ENCODE results near the gene NEGR1.

NEGR1 gene

GRCh38 chr1:71774705-71775104 is 507.6 kb downstream of the NEGR1 start:
- Histone ChIP-seq H3K4me1 (ENCODE audit: control insufficient read depth, insufficient read depth, low read length) (no peaks in the 10 kb centered on the region), H3K36me3 (ENCODE audit: control insufficient read depth in 2 of 2, insufficient read depth in 2 of 2, low read length in 2 of 2) (no peaks in the 10 kb centered on the region), H3K9me3 (ENCODE audit: control insufficient read depth in 2 of 2, low read length in 2 of 2) (no peaks in the 10 kb centered on the region), H3K27ac (ENCODE audit: low read length) (no peak overlapping the region), H3K9ac (ENCODE audit: low read length in 2 of 2) (no peak overlapping the region), H3K4me3 (ENCODE audit: low read length in 2 of 2) (no peak overlapping the region), H3K27me3 (ENCODE audit: control insufficient read depth in 1 of 2, insufficient read depth in 2 of 2, low read length in 2 of 2) (no peaks in the 10 kb centered on the region)

- Histone ChIP-seq H3K4me1 (ENCODE audit: control insufficient read depth, insufficient read depth, low read length) (no peaks in the 10 kb centered on the region), H3K9ac (ENCODE audit: low read length in 2 of 2) (no peak overlapping the region), H3K27ac (ENCODE audit: low read length) (no peak overlapping the region), H3K4me3 (ENCODE audit: low read length in 2 of 2) (no peak overlapping the region), H3K36me3 (ENCODE audit: control insufficient read depth in 2 of 2, insufficient read depth in 2 of 2, low read length in 2 of 2) (no peaks in the 10 kb centered on the region), H3K27me3 (ENCODE audit: control insufficient read depth in 1 of 2, insufficient read depth in 2 of 2, low read length in 2 of 2) (no peaks in the 10 kb centered on the region), H3K9me3 (ENCODE audit: control insufficient read depth in 2 of 2, low read length in 2 of 2) (no peaks in the 10 kb centered on the region)
These were observed 512.2 kb downstream of the NEGR1 start for GRCh38 chr1:71770121-71770520.

- Histone ChIP-seq H3K9ac (ENCODE audit: low read length in 2 of 2) (no peak overlapping the region), H3K27me3 (ENCODE audit: control insufficient read depth in 1 of 2, insufficient read depth in 2 of 2, low read length in 2 of 2) (no peaks in the 10 kb centered on the region), H3K9me3 (ENCODE audit: control insufficient read depth in 2 of 2, low read length in 2 of 2) (no peaks in the 10 kb centered on the region), H3K4me3 (ENCODE audit: low read length in 2 of 2) (no peak overlapping the region), H3K36me3 (ENCODE audit: control insufficient read depth in 2 of 2, insufficient read depth in 2 of 2, low read length in 2 of 2) (no peaks in the 10 kb centered on the region), H3K27ac (ENCODE audit: low read length) (no peak overlapping the region), H3K4me1 (ENCODE audit: control insufficient read depth, insufficient read depth, low read length) (no peaks in the 10 kb centered on the region)
These were observed 515.6 kb downstream of the NEGR1 start for GRCh38 chr1:71766748-71767147.

GRCh38 chr1:71762514-71763255 is 519.7 kb downstream of the NEGR1 start:
- H3K36me3 ChIP-seq (ENCODE audit: control insufficient read depth in 2 of 2, insufficient read depth in 2 of 2, low read length in 2 of 2) = no peaks in the 10 kb centered on the region
- no peaks in the 10 kb centered on the region for H3K9me3 ChIP-seq (ENCODE audit: control insufficient read depth in 2 of 2, low read length in 2 of 2)
- H3K9ac ChIP-seq (ENCODE audit: low read length in 2 of 2) = no peak overlapping the region
- no peak overlapping the region for H3K27ac ChIP-seq (ENCODE audit: low read length)
- no peaks in the 10 kb centered on the region for H3K4me1 ChIP-seq (ENCODE audit: control insufficient read depth, insufficient read depth, low read length)
- H3K27me3 ChIP-seq (ENCODE audit: control insufficient read depth in 1 of 2, insufficient read depth in 2 of 2, low read length in 2 of 2) = no peaks in the 10 kb centered on the region
- H3K4me3 ChIP-seq (ENCODE audit: low read length in 2 of 2) = no peak overlapping the region

GRCh38 chr1:71755441-71755840 is 526.9 kb downstream of the NEGR1 start:
- Histone ChIP-seq H3K4me3 (ENCODE audit: low read length in 2 of 2) (no peak overlapping the region), H3K36me3 (ENCODE audit: control insufficient read depth in 2 of 2, insufficient read depth in 2 of 2, low read length in 2 of 2) (no peaks in the 10 kb centered on the region), H3K27ac (ENCODE audit: low read length) (no peak overlapping the region), H3K9me3 (ENCODE audit: control insufficient read depth in 2 of 2, low read length in 2 of 2) (no peaks in the 10 kb centered on the region), H3K9ac (ENCODE audit: low read length in 2 of 2) (no peak overlapping the region), H3K27me3 (ENCODE audit: control insufficient read depth in 1 of 2, insufficient read depth in 2 of 2, low read length in 2 of 2) (no peaks in the 10 kb centered on the region), H3K4me1 (ENCODE audit: control insufficient read depth, insufficient read depth, low read length) (no peaks in the 10 kb centered on the region)

- no peak overlapping the region for H3K27ac ChIP-seq (ENCODE audit: low read length)
- H3K9me3 ChIP-seq (ENCODE audit: control insufficient read depth in 2 of 2, low read length in 2 of 2) = no peaks in the 10 kb centered on the region
- H3K27me3 ChIP-seq (ENCODE audit: control insufficient read depth in 1 of 2, insufficient read depth in 2 of 2, low read length in 2 of 2) = no peaks in the 10 kb centered on the region
- H3K4me1 ChIP-seq (ENCODE audit: control insufficient read depth, insufficient read depth, low read length) = no peaks in the 10 kb centered on the region
- no peak overlapping the region for H3K9ac ChIP-seq (ENCODE audit: low read length in 2 of 2)
- no peak overlapping the region for H3K4me3 ChIP-seq (ENCODE audit: low read length in 2 of 2)
- no peaks in the 10 kb centered on the region for H3K36me3 ChIP-seq (ENCODE audit: control insufficient read depth in 2 of 2, insufficient read depth in 2 of 2, low read length in 2 of 2)
These were observed 528.6 kb downstream of the NEGR1 start for GRCh38 chr1:71753746-71754145.

GRCh38 chr1:71745326-71745725 is 537.0 kb downstream of the NEGR1 start:
- no peak overlapping the region for H3K9ac ChIP-seq (ENCODE audit: low read length in 2 of 2)
- no peaks in the 10 kb centered on the region for H3K27me3 ChIP-seq (ENCODE audit: control insufficient read depth in 1 of 2, insufficient read depth in 2 of 2, low read length in 2 of 2)
- H3K36me3 ChIP-seq (ENCODE audit: control insufficient read depth in 2 of 2, insufficient read depth in 2 of 2, low read length in 2 of 2) = no peaks in the 10 kb centered on the region
- no peak overlapping the region for H3K4me3 ChIP-seq (ENCODE audit: low read length in 2 of 2)
- H3K4me1 ChIP-seq (ENCODE audit: control insufficient read depth, insufficient read depth, low read length) = no peaks in the 10 kb centered on the region
- H3K27ac ChIP-seq (ENCODE audit: low read length) = no peak overlapping the region
- no peaks in the 10 kb centered on the region for H3K9me3 ChIP-seq (ENCODE audit: control insufficient read depth in 2 of 2, low read length in 2 of 2)

- Histone ChIP-seq H3K9me3 (ENCODE audit: control insufficient read depth in 2 of 2, low read length in 2 of 2) (no peaks in the 10 kb centered on the region), H3K9ac (ENCODE audit: low read length in 2 of 2) (no peak overlapping the region), H3K27me3 (ENCODE audit: control insufficient read depth in 1 of 2, insufficient read depth in 2 of 2, low read length in 2 of 2) (no peaks in the 10 kb centered on the region), H3K4me3 (ENCODE audit: low read length in 2 of 2) (no peak overlapping the region), H3K4me1 (ENCODE audit: control insufficient read depth, insufficient read depth, low read length) (no peaks in the 10 kb centered on the region), H3K27ac (ENCODE audit: low read length) (no peak overlapping the region), H3K36me3 (ENCODE audit: control insufficient read depth in 2 of 2, insufficient read depth in 2 of 2, low read length in 2 of 2) (no peaks in the 10 kb centered on the region)
These were observed 538.5 kb downstream of the NEGR1 start for GRCh38 chr1:71743862-71744261.

GRCh38 chr1:71738910-71739309 is 543.4 kb downstream of the NEGR1 start:
- no peak overlapping the region for H3K9ac ChIP-seq (ENCODE audit: low read length in 2 of 2)
- no peak overlapping the region for H3K4me3 ChIP-seq (ENCODE audit: low read length in 2 of 2)

GRCh38 chr1:71738256-71738655 is 544.1 kb downstream of the NEGR1 start:
- Histone ChIP-seq H3K9ac (ENCODE audit: low read length in 2 of 2) (no peak overlapping the region), H3K27me3 (ENCODE audit: control insufficient read depth in 1 of 2, insufficient read depth in 2 of 2, low read length in 2 of 2) (no peaks in the 10 kb centered on the region), H3K27ac (ENCODE audit: low read length) (no peak overlapping the region), H3K36me3 (ENCODE audit: control insufficient read depth in 2 of 2, insufficient read depth in 2 of 2, low read length in 2 of 2) (no peaks in the 10 kb centered on the region), H3K9me3 (ENCODE audit: control insufficient read depth in 2 of 2, low read length in 2 of 2) (no peaks in the 10 kb centered on the region), H3K4me1 (ENCODE audit: control insufficient read depth, insufficient read depth, low read length) (no peaks in the 10 kb centered on the region), H3K4me3 (ENCODE audit: low read length in 2 of 2) (no peak overlapping the region)

More at GRCh38 chr1:71738910-71739309, 543.4 kb downstream of the NEGR1 start:
- Histone ChIP-seq H3K9me3 (ENCODE audit: control insufficient read depth in 2 of 2, low read length in 2 of 2) (no peaks in the 10 kb centered on the region), H3K4me1 (ENCODE audit: control insufficient read depth, insufficient read depth, low read length) (no peaks in the 10 kb centered on the region), H3K36me3 (ENCODE audit: control insufficient read depth in 2 of 2, insufficient read depth in 2 of 2, low read length in 2 of 2) (no peaks in the 10 kb centered on the region), H3K27ac (ENCODE audit: low read length) (no peak overlapping the region), H3K27me3 (ENCODE audit: control insufficient read depth in 1 of 2, insufficient read depth in 2 of 2, low read length in 2 of 2) (no peaks in the 10 kb centered on the region)

GRCh38 chr1:71737768-71738167 is 544.6 kb downstream of the NEGR1 start:
- Histone ChIP-seq H3K27ac (ENCODE audit: low read length) (no peak overlapping the region), H3K9me3 (ENCODE audit: control insufficient read depth in 2 of 2, low read length in 2 of 2) (no peaks in the 10 kb centered on the region), H3K9ac (ENCODE audit: low read length in 2 of 2) (no peak overlapping the region), H3K27me3 (ENCODE audit: control insufficient read depth in 1 of 2, insufficient read depth in 2 of 2, low read length in 2 of 2) (no peaks in the 10 kb centered on the region), H3K4me3 (ENCODE audit: low read length in 2 of 2) (no peak overlapping the region), H3K36me3 (ENCODE audit: control insufficient read depth in 2 of 2, insufficient read depth in 2 of 2, low read length in 2 of 2) (no peaks in the 10 kb centered on the region), H3K4me1 (ENCODE audit: control insufficient read depth, insufficient read depth, low read length) (no peaks in the 10 kb centered on the region)

Measured in stomach smooth muscle (tissue), 2 donors.